GM19397 (cell line): Measurements from ENCODE around the gene UFC1.

Experiments
- ATAC-seq: cut with Tn5 transposase; IDR thresholded peaks from one replicate; pipeline ENCODE4 v1.9.1; 2021; ENCODE audit warnings: mild to moderate bottlenecking, moderate library complexity; ENCODE audit not compliant: unreplicated experiment

UFC1 gene

GRCh38 chr1:161133220-161133740 is 20.5 kb upstream of the UFC1 start:
- ATAC-seq: no peak

DNA sequence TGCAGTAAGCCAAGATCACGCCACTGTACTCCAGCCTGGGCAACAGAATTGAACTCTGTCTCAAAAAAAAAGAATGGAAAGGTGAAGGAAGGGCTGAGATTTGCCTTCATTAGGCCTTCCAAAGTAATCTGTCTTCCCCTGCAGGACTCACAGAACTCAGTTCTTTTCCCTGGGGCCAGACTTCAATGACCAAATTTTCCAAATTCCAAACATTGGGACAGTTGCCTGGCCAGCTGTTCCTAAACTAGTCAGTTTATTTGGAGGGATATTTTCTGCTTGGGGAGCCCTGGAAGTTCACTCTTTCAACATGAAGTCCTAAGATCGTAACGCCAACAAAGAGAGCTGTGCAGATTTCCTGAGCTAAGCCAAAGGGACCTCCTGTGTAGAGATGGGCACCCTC is 15.9 kb upstream of the UFC1 start:
- ATAC-seq: no peak

- no peak for ATAC-seq
These were observed 15.3 kb upstream of the UFC1 start for GRCh38 chr1:161138431-161138830.

- no peak for ATAC-seq
These were observed 14.0 kb upstream of the UFC1 start for GRCh38 chr1:161139766-161140165.

- ATAC-seq: no peak
These were observed 12.9 kb upstream of the UFC1 start for GRCh38 chr1:161140755-161141400.

GRCh38 chr1:161145832-161146231 is 7.9 kb upstream of the UFC1 start:
- no peak for ATAC-seq

GRCh38 chr1:161153176-161153575 is 602 bp upstream of the UFC1 start:
- ATAC-seq: no peak

GRCh38 chr1:161157867-161158266 is 4.1 kb downstream of the UFC1 start:
- no peak for ATAC-seq

DNA sequence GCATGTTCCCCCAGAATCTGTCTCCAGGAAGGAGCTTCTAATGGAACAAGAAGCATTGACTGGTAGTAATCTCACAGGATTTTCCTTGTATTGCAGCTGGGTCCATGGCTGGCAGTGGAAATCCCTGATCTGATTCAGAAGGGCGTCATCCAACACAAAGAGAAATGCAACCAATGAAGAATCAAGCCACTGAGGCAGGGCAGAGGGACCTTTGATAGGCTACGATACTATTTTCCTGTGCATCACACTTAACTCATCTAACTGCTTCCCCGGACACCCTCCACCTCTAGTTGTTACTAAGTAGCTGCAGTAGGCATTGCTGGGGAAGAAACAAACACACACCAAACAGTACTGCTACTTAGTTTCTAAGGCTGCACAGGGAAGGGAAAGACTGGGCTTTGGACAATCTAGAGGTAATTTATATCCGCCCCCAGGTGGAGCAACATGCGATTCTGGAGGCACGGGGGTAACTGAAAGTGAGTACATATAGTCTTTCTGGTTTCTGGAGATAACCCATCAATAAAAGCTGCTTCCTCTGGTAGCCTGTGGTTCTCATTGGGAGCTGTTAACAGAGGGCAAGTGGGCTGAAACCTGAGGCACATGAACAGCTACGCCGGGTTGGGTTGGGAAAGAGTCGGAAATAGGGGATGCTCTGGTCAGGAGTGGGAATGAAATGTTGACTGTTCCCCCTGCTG is 4.7 kb downstream of the UFC1 start:
- no peak for ATAC-seq

DNA sequence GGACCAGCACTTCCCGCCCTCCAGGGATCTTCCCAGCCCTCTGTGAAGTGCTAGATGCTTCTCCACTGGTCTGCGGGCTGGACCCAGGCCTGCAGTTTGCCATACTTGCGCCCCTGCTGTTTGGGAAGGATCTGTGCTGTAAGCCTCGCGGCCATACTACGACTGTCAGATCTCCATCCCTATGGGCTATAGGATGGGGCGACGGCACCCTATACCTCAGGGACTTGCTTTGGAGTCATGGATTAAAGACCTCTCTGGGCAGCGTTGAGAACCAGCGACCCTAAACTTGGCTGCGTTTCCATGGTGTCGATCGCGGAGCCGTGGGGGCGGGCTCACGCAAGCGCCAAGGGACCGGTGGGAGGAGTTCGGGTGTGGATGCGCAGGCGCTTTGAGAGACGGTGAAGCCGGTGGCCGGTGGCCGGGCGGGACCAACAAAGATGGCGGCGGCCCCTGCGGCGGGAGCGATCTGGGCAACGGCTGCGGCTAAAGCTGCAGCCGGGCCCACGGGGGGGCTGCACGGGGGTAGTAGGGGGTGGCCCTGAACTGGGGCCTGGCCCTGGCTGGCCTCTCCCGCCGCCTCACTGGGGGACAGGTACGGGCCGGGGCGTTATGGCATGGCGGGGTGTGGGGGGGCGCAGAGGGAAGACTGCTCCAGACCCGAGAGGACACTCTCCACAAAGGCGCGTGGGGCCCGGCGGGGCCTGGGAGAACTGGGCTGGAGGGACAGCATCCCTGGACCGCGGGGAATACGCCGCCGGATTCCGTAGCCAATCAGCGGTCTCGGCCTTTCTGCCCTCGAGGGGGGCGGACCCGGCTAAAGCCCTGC is 5.5 kb downstream of the UFC1 start, which contains the start of gene USP21:
Gene USP21 (plus strand): TSS at position 414 of the 826 bp plus-strand sequence. CDS start 1,141 bp downstream, outside the sequence.
- peak; percentile 90 for ATAC-seq

DNA sequence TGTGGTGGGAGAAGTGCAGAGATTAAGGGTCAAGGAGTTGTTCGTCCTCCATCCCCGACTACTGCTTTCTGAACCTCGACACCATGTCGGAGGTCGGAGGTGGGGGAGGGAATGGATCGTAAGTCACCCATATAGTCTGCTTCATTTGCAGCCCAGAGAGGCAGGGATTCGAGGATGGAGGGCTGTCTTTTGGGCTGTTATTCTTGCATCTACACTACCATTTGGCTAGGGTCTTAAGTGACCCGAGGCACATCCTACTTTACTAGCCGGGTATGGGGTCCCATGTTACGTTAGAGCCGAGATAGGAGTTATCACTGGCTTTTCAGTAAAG is 6.1 kb downstream of the UFC1 start:
- no peak for ATAC-seq

DNA sequence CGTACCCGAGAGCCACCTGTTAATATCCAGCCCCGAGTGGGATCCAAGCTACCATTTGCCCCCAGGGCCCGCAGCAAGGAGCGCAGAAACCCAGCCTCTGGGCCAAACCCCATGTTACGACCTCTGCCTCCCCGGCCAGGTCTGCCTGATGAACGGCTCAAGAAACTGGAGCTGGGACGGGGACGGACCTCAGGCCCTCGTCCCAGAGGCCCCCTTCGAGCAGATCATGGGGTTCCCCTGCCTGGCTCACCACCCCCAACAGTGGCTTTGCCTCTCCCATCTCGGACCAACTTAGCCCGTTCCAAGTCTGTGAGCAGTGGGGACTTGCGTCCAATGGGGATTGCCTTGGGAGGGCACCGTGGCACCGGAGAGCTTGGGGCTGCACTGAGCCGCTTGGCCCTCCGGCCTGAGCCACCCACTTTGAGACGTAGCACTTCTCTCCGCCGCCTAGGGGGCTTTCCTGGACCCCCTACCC is 6.9 kb downstream of the UFC1 start:
- no peak for ATAC-seq

- no peak for ATAC-seq
These were observed 7.9 kb downstream of the UFC1 start for GRCh38 chr1:161161652-161162051.

DNA sequence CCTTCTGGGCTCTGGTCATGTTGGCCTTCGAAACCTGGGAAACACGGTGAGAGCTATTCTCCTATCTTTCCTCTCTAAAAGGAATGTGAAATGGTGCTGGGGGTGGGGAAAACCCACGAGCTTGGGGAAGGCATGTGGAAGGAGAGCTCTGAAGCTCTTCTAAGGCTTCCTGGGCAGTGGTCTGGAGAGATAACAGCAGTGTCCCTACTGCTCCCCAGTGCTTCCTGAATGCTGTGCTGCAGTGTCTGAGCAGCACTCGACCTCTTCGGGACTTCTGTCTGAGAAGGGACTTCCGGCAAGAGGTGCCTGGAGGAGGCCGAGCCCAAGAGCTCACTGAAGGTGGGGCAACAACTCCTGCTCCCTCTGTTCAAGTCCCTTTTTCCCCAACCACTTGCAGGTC is 8.3 kb downstream of the UFC1 start:
- no peak for ATAC-seq

DNA sequence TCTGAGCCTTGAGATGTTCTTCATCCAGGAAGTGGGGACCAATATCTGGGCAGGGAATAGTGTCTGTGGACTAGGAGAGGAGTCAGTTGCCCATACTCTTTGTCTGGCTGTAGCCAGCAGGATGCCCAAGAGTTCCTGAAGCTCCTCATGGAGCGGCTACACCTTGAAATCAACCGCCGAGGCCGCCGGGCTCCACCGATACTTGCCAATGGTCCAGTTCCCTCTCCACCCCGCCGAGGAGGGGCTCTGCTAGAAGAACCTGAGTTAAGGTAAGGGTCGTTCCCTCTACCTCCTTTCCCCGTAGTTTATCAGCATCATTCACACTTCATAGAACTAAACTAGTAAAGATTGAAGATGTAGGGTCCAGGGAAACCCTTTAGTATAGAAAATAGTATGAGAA is 9.0 kb downstream of the UFC1 start:
- ATAC-seq: no peak

GRCh38 chr1:161163793-161164192 is 10.0 kb downstream of the UFC1 start:
- no peak for ATAC-seq

- ATAC-seq: no peak
These were observed 11.3 kb downstream of the UFC1 start for GRCh38 chr1:161164901-161165610.

- peak; percentile 93 for ATAC-seq
These were observed 12.2 kb downstream of the UFC1 start, which contains the start of gene PPOX for GRCh38 chr1:161165742-161166668. Gene PPOX (plus strand): TSS chr1:161166426. CDS start chr1:161166848, 422 bp downstream.

DNA sequence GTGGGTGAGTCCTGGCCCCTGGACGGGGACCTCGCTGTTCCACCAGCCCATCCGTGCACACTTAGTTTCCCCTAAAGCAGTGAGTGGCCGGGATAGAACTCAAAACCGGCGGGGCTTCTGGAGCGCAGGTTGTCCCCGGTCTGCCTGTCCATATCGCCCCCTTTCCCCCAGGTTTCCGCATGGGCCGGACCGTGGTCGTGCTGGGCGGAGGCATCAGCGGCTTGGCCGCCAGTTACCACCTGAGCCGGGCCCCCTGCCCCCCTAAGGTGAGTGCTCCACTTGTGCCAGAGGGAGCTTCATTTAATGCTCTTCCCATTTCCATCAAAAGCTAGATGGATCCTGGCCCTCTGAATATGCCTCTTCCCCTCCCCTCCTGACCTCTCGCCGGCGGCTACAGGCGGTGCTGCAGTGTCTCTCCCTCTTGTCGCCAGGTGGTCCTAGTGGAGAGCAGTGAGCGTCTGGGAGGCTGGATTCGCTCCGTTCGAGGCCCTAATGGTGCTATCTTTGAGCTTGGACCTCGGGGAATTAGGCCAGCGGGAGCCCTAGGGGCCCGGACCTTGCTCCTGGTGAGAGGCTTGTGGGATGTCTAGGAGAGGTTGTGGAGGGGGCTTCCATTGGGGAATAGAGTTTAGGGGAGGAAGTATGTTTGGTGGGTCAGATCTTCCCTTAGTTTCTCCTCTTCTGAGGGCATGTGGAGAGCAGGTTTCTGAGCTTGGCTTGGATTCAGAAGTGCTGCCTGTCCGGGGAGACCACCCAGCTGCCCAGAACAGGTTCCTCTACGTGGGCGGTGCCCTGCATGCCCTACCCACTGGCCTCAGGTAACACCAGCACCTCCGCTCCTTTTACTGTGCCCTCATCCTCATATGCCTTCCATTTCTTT is 13.1 kb downstream of the UFC1 start:
- ATAC-seq: no peak
